Hepatic stellate cell (primary cell): Measurements from ENCODE around the gene NANOGP8.
A peak's percentile ranks its signal among the peaks of the same experiment; 100 is the strongest.

Experiments
- DNase-seq: peaks from one replicate; pipeline ENCODE4 v3.0.0; 2011; ENCODE audit warnings: low spot score

Gene NANOGP8

GRCh38 chr15:35060591-35060990 is 24.5 kb downstream of the NANOGP8 start:
- DNase-seq, result no peak

DNA sequence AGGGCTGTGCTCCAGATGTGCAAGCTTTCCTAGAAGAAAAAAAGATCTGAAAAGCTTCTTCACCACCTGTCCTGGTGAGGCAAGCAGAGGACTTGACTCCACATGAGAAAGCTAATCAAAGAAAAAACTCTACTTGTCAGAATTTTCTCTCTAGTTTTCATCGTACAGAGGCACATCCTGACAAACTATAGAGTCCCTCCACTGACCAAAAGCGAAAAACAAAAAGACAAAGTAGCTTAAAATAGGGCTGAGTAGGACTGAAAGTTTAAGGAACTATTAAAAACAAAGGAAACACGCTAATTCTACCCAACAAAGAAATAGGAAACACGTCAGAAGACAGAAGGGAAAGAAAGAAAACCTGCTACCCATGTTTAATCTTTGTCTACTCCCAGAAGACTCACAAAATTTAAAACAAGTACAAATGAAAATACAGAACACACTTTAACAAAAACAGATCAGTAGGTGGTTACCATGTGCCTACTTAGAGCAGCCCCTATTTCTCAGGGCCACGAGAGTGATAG is 26.5 kb downstream of the NANOGP8 start:
- DNase-seq, result no peak

GRCh38 chr15:35055416-35056105 is 29.5 kb downstream of the NANOGP8 start:
- DNase-seq, result no peak

DNA sequence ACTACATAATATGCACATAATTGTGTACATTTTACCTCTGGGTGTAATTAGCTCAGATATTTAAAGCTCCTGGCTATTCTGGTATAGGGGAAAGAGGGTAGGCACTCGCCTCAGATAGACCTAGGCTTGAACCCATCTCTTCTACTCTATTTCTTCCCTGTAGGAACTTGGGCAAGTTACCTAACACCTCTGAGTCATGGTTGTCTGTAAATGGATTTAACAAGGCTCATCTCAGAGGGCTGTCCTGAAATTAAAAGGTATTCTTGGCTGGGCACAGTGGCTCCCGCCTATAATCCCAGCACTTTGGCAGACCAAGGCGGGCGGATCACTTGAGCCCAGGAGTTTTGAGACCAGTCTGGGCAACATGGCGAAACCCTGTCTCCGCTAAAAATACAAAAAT is 30.7 kb downstream of the NANOGP8 start:
- no peak for DNase-seq

- no peak for DNase-seq
Measured at GRCh38 chr15:35047996-35048395, 37.1 kb downstream of the NANOGP8 start.

DNA sequence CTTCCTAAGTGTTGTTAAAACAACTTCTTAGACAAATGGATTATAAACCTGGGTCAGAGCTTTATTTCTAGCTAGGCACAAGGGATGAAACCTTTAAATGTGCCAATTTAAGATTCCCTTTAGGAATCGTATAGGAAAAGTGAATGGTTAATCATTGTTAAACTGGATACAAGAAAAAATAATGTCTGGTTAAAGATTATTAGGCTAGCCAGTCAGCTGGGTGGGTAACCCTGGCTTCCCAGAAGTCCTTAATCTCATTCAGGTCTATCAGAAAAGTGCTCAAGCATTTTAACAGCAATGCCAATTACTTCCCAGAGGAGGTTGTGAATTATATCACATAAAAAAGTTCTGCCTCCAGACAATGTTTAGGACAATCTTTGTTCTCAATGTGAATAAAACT is 37.6 kb downstream of the NANOGP8 start:
- no peak for DNase-seq

DNA sequence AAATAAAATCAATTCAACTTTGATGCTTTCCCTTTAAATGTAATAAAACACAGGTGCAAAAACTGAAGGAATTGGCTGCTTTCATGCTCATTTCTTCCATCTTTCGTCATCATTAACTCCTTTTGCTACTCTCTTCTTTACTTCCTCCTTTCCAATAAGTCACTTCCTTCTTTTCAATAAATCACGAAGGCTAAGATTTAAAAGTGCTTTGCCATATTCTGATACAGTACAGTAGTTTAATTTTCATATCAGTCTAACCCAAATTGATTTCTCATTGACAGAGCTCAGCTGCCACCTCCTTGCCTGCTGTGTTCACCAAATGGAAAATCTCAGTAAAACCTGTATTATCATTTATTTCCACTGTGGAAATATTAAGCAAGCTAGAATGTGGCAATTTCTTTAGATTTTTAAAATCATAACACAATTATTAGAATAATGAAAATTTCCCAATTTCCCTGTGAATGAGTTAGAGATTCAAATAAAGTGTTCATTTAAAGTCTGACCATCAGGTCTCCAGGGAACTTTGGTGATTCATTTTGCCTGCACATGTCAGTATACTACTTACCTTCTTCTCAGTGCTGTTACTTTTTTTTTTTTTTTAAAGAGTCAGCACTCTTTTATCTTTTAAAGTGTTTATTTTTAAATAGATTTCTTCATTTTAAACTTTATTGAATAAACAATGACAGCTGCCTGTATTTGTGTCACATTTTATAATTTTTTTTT is 41.6 kb downstream of the NANOGP8 start:
- no peak for DNase-seq

- DNase-seq, result no peak
Measured at GRCh38 chr15:35040339-35041255, 44.5 kb downstream of the NANOGP8 start.

GRCh38 chr15:35038626-35039451 is 46.3 kb downstream of the NANOGP8 start:
- DNase-seq, result peak; percentile 19
